ENCODE measurements around the gene STYXL1.

STYXL1 gene

GRCh38 chr7:75968012-75968411, 79.8 kb downstream of the STYXL1 start:
- TF ChIP-seq REST (IDR thresholded peaks at IDR 0.05; ENCODE audit: low read depth) (no peak), RAD21 (IDR thresholded peaks at IDR 0.05; ENCODE audit: low read depth) (no peak), NFIC (IDR thresholded peaks at IDR 0.05) (no peak)

DNA sequence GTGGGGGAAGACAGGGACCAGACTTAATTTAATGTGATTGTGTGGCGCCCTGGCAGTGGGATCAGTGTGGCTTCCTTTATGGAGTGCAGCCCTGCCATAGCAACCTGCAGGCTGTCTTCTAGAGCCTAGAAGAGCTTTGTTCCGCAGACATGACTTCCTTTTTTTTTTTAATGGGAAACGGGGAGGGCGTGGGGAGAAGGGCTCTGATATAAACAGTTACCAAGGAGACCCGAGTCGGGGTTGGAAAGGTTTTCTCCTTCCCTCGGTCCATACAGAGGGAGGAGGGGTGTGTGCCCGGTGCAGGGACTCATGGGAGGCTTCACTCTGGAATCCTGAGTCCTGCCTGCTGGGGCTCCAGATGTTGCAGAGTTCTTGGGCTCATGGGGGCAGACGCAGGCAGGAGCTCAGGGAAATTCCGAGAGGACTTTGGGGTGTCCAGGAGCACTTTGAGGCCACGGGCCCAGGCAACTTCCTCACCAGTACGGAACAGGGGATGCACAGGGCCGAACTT, 80.3 kb downstream of the STYXL1 start:
- TF ChIP-seq EP300 (IDR thresholded peaks at IDR 0.05; ENCODE audit: borderline replicate concordance): no peak
- no peak for TF ChIP-seq CREB1 (IDR thresholded peaks at IDR 0.05; ENCODE audit: low read depth)
- TF ChIP-seq FOXM1 (IDR thresholded peaks at IDR 0.05; ENCODE audit: borderline replicate concordance, low read depth): no peak
- TF ChIP-seq, protein P1, sequence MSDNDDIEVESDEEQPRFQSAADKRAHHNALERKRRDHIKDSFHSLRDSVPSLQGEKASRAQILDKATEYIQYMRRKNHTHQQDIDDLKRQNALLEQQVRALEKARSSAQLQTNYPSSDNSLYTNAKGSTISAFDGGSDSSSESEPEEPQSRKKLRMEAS (IDR thresholded peaks at IDR 0.05): no peak
- TF ChIP-seq ZBTB7A (IDR thresholded peaks at IDR 0.05; ENCODE audit: low read depth): no peak
- TF ChIP-seq TAF1 (IDR thresholded peaks at IDR 0.05; ENCODE audit: low read depth): no peak
- no peak for TF ChIP-seq EGR1 (IDR thresholded peaks at IDR 0.05)
- TF ChIP-seq CEBPB (IDR thresholded peaks at IDR 0.05): no peak
- TF ChIP-seq RAD21 (IDR thresholded peaks at IDR 0.05; ENCODE audit: low read depth): no peak
- TF ChIP-seq YY1 (IDR thresholded peaks at IDR 0.05; ENCODE audit: low read depth): no peak
- no peak for TF ChIP-seq TEAD4 (IDR thresholded peaks at IDR 0.05)
- TF ChIP-seq, protein P2, sequence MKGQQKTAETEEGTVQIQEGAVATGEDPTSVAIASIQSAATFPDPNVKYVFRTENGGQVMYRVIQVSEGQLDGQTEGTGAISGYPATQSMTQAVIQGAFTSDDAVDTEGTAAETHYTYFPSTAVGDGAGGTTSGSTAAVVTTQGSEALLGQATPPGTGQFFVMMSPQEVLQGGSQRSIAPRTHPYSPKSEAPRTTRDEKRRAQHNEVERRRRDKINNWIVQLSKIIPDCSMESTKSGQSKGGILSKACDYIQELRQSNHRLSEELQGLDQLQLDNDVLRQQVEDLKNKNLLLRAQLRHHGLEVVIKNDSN (IDR thresholded peaks at IDR 0.05): no peak

DNA sequence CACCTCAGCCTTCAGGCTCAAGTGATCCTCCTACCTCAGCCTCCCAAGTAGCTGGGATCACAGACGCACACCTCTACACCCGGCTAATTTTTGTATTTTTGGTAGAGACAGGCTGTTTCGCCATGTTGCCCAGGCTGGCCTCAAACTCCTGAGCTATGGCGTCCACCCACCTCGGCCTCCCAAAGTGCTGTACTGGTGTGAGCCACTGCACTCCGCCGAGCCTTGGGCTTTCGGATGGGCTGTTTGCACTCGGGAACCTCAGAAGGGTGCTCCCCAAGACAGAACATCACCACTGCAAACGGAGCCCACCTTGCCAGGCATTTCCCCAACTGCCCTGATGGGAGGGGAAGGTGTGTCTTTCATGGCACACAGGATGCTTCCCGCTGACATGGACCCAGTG, 80.7 kb downstream of the STYXL1 start:
- TF ChIP-seq EP300 (IDR thresholded peaks at IDR 0.05; ENCODE audit: borderline replicate concordance): no peak
- no peak for TF ChIP-seq NFIC (IDR thresholded peaks at IDR 0.05)
- no peak for TF ChIP-seq ZBTB7A (IDR thresholded peaks at IDR 0.05; ENCODE audit: low read depth)
- no peak for TF ChIP-seq TEAD4 (IDR thresholded peaks at IDR 0.05)
- no peak for TF ChIP-seq YY1 (IDR thresholded peaks at IDR 0.05; ENCODE audit: low read depth)
- TF ChIP-seq, protein P2 (IDR thresholded peaks at IDR 0.05): no peak

- TF ChIP-seq CEBPB (IDR thresholded peaks at IDR 0.05) (no peak), EP300 (IDR thresholded peaks at IDR 0.05; ENCODE audit: borderline replicate concordance) (no peak), RAD21 (IDR thresholded peaks at IDR 0.05; ENCODE audit: low read depth) (no peak), REST (IDR thresholded peaks at IDR 0.05; ENCODE audit: low read depth) (no peak), YY1 (IDR thresholded peaks at IDR 0.05; ENCODE audit: low read depth) (no peak), FOXM1 (IDR thresholded peaks at IDR 0.05; ENCODE audit: borderline replicate concordance, low read depth) (no peak), EGR1 (IDR thresholded peaks at IDR 0.05) (no peak), ZBTB7A (IDR thresholded peaks at IDR 0.05; ENCODE audit: low read depth) (no peak), TCF12 (IDR thresholded peaks at IDR 0.05; ENCODE audit: low read depth) (no peak), NFIC (IDR thresholded peaks at IDR 0.05) (no peak), TEAD4 (IDR thresholded peaks at IDR 0.05) (no peak), TAF1 (IDR thresholded peaks at IDR 0.05; ENCODE audit: low read depth) (no peak), CREB1 (IDR thresholded peaks at IDR 0.05; ENCODE audit: low read depth) (no peak)
- TF ChIP-seq, protein P1 (IDR thresholded peaks at IDR 0.05): no peak
- TF ChIP-seq, protein P2 (IDR thresholded peaks at IDR 0.05): no peak
Observed at GRCh38 chr7:75966190-75966961, 81.4 kb downstream of the STYXL1 start.

DNA sequence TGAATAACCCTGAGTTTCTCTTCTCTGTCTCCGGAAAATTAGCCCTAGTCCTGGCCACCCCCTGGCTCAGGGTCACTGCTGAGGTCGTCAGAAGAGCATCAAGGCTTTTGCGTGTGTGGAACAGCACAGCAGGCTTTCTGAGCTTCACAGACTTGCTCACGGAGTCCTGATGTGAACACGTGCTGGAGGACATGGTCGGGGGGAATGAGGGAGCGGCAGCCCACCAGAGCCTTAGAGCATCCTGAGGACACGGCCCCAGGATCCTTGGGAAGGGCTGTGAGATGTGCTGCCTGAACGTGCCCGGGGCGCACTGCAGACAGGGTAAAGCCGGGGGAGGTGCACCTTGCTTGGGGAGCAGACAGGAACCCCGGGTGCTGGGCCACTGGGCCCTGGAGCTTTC, 82.2 kb downstream of the STYXL1 start:
- TF ChIP-seq YY1 (IDR thresholded peaks at IDR 0.05; ENCODE audit: low read depth) (no peak), TAF1 (IDR thresholded peaks at IDR 0.05; ENCODE audit: low read depth) (no peak), TCF12 (IDR thresholded peaks at IDR 0.05; ENCODE audit: low read depth) (no peak), ZBTB7A (IDR thresholded peaks at IDR 0.05; ENCODE audit: low read depth) (no peak), CREB1 (IDR thresholded peaks at IDR 0.05; ENCODE audit: low read depth) (no peak), TEAD4 (IDR thresholded peaks at IDR 0.05) (no peak)
